ENCODE measurements around the gene CDC42BPA.

GRCh38 chr1:227330279-227331076, 12.2 kb upstream of the CDC42BPA start:
- TF ChIP-seq POLR2A (IDR thresholded peaks at IDR 0.05): no peak
- no peak for TF ChIP-seq POLR2AphosphoS5 (IDR thresholded peaks at IDR 0.05)
